ENCODE results near the gene APOL1.

- TF ChIP-seq POLR2A (IDR thresholded peaks at IDR 0.05) = no peak
- TF ChIP-seq, protein P1, sequence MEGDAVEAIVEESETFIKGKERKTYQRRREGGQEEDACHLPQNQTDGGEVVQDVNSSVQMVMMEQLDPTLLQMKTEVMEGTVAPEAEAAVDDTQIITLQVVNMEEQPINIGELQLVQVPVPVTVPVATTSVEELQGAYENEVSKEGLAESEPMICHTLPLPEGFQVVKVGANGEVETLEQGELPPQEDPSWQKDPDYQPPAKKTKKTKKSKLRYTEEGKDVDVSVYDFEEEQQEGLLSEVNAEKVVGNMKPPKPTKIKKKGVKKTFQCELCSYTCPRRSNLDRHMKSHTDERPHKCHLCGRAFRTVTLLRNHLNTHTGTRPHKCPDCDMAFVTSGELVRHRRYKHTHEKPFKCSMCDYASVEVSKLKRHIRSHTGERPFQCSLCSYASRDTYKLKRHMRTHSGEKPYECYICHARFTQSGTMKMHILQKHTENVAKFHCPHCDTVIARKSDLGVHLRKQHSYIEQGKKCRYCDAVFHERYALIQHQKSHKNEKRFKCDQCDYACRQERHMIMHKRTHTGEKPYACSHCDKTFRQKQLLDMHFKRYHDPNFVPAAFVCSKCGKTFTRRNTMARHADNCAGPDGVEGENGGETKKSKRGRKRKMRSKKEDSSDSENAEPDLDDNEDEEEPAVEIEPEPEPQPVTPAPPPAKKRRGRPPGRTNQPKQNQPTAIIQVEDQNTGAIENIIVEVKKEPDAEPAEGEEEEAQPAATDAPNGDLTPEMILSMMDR (IDR thresholded peaks at IDR 0.05 in 4 of 5, conservative IDR thresholded peaks at IDR 0.05 in 1 of 5) = no peak
These were observed 32.6 kb downstream of the APOL1 start for GRCh38 chr22:36285545-36285944.

Data from gastrocnemius medialis (tissue), 4 donors.